Type B pancreatic cell (in vitro differentiated cells): ENCODE measurements around the gene CEP89. TPM values are rescaled to one million over a fixed set of nuclear protein-coding genes. Genes with fewer than 3 reads are reported as not detected.

ENCODE experiments used
- DNase-seq: peaks from one replicate; pipeline ENCODE4 v3.0.0; 2021; ENCODE audit warnings: mixed read lengths; ENCODE audit not compliant: unreplicated experiment; ENCODE audit errors: extremely low spot score
- H3K27ac Mint-ChIP-seq: 2 replicates; pipeline ENCODE4 v1.8.0; 2021; ENCODE audit warnings: mild to moderate bottlenecking, mixed read lengths
- H3K27me3 Mint-ChIP-seq: 2 replicates; pipeline ENCODE4 v1.8.0; 2021; ENCODE audit warnings: mixed read lengths
- H3K36me3 Mint-ChIP-seq: 2 replicates; pipeline ENCODE4 v1.8.0; 2021; ENCODE audit warnings: mixed read lengths
- H3K4me1 Mint-ChIP-seq: one replicate; pipeline ENCODE4 v1.8.0; 2021; ENCODE audit warnings: mixed read lengths; ENCODE audit not compliant: unreplicated experiment
- H3K4me3 Mint-ChIP-seq: 2 replicates; pipeline ENCODE4 v1.8.0; 2021; ENCODE audit warnings: mild to moderate bottlenecking, mixed read lengths
- H3K9me3 Mint-ChIP-seq: 2 replicates; pipeline ENCODE4 v1.8.0; 2021; ENCODE audit warnings: mixed read lengths
- total RNA-seq: library from RNA; stranded (reverse); gene quantifications from 2 replicates; pipeline ENCODE4 v1.2.1, GENCODE V29; 2021; ENCODE audit warnings: low replicate concordance
- TF ChIP-seq, protein P1 (sequence below): fragments of 200-600 bp; sonication (generic); conservative IDR thresholded peaks from 2 replicates; pipeline ENCODE4 v1.5.0; 2021; ENCODE audit warnings: antibody characterized with exemption, mild to moderate bottlenecking

Gene CEP89
- total RNA-seq, 1 donor from 2014 or later: 37.7 TPM

GRCh38 chr19:32895384-32895783, 76.4 kb downstream of the CEP89 start:
- Mint-ChIP-seq H3K27me3 (no peaks in the 10 kb centered on the region), H3K4me1 (no peaks in the 10 kb centered on the region), H3K4me3 (no peak overlapping the region), H3K27ac (no peak overlapping the region), H3K36me3 (peaks cover 53% of the 10 kb centered on the region), H3K9me3 (peaks cover 15% of the 10 kb centered on the region)
- no peak for DNase-seq
- TF ChIP-seq, protein P1, sequence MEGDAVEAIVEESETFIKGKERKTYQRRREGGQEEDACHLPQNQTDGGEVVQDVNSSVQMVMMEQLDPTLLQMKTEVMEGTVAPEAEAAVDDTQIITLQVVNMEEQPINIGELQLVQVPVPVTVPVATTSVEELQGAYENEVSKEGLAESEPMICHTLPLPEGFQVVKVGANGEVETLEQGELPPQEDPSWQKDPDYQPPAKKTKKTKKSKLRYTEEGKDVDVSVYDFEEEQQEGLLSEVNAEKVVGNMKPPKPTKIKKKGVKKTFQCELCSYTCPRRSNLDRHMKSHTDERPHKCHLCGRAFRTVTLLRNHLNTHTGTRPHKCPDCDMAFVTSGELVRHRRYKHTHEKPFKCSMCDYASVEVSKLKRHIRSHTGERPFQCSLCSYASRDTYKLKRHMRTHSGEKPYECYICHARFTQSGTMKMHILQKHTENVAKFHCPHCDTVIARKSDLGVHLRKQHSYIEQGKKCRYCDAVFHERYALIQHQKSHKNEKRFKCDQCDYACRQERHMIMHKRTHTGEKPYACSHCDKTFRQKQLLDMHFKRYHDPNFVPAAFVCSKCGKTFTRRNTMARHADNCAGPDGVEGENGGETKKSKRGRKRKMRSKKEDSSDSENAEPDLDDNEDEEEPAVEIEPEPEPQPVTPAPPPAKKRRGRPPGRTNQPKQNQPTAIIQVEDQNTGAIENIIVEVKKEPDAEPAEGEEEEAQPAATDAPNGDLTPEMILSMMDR: no peak

DNA sequence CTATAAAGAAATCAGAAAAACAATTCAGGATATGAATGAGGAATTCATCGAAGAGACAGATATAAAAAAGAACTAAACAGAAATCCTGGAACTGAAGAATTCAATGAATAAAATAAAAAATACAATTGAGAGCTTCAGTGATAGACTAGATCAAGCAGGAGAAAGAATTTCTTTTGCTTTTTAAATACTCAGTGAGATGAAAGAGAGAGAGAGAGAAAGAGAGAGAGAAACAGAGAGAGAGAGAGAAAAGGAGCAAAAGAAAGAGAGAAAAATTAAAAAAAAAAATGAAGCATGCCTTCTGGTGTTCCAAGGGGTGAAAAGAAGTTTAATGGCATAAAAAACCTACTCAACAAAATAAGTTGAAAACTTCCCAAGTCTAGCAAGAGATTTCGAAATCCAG, 80.1 kb downstream of the CEP89 start:
- H3K27ac Mint-ChIP-seq: no peak overlapping the region
- TF ChIP-seq, protein P1: no peak
- no peaks in the 10 kb centered on the region for H3K27me3 Mint-ChIP-seq
- no peak for DNase-seq
- H3K9me3 Mint-ChIP-seq: peaks cover 15% of the 10 kb centered on the region
- H3K4me3 Mint-ChIP-seq: no peak overlapping the region
- no peaks in the 10 kb centered on the region for H3K4me1 Mint-ChIP-seq
- peaks cover 43% of the 10 kb centered on the region for H3K36me3 Mint-ChIP-seq

- H3K4me3 Mint-ChIP-seq: no peak overlapping the region
- TF ChIP-seq, protein P1: no peak
- no peaks in the 10 kb centered on the region for H3K4me1 Mint-ChIP-seq
- no peaks in the 10 kb centered on the region for H3K27me3 Mint-ChIP-seq
- DNase-seq: no peak
- H3K36me3 Mint-ChIP-seq: peaks cover 36% of the 10 kb centered on the region
- H3K27ac Mint-ChIP-seq: no peak overlapping the region
- H3K9me3 Mint-ChIP-seq: peaks cover 15% of the 10 kb centered on the region
Observed at GRCh38 chr19:32890841-32891240, 80.9 kb downstream of the CEP89 start.

DNA sequence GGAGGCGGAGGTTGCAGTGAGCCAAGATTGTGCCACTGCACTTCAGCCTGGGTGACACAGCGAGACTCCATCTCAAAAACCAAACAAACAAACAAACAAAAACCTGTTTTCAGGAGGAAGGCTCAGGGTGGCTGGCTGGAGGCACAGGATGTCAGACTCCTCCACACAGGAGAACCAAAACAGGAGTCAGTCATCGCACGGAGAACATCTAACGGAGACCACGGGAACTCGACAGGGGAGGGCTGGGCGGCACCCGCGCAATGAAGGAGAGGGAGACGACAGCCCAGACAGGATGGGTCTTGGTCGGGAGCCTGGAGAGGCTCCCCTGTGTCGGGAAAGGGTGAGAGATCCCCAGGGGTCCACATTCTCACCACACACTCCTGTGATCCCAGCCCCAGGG, 81.4 kb downstream of the CEP89 start:
- Mint-ChIP-seq H3K27me3 (no peaks in the 10 kb centered on the region), H3K4me3 (no peak overlapping the region), H3K4me1 (no peaks in the 10 kb centered on the region), H3K9me3 (peaks cover 15% of the 10 kb centered on the region), H3K27ac (no peak overlapping the region), H3K36me3 (peaks cover 36% of the 10 kb centered on the region)
- no peak for DNase-seq
- TF ChIP-seq, protein P1: no peak

GRCh38 chr19:32889137-32889934, 82.4 kb downstream of the CEP89 start:
- H3K27ac Mint-ChIP-seq: no peak overlapping the region
- TF ChIP-seq, protein P1: no peak
- no peaks in the 10 kb centered on the region for H3K27me3 Mint-ChIP-seq
- peaks cover 30% of the 10 kb centered on the region for H3K36me3 Mint-ChIP-seq
- H3K4me1 Mint-ChIP-seq: no peaks in the 10 kb centered on the region
- peaks cover 15% of the 10 kb centered on the region for H3K9me3 Mint-ChIP-seq
- no peak overlapping the region for H3K4me3 Mint-ChIP-seq
- no peak for DNase-seq
